IMR-90 (cell line): ENCODE measurements around the gene LRCOL1. TPM values are rescaled to one million over a fixed set of nuclear protein-coding genes. Genes with fewer than 3 reads are reported as not detected.

ENCODE experiments used
- ATAC-seq: fragments of 200-7000 bp; cut with Tn5 transposase; 2 replicates; pipeline ENCODE4 v1.9.1; 2020; ENCODE audit warnings: low read depth, mild to moderate bottlenecking, moderate library complexity
- BruUV-seq: library from RNA; stranded (reverse); fragments of 400-500 nt; replicated peaks from 2 replicates; lab custom pipeline; 2021; lab: Mats Ljungman, UMichigan
- CTCF ChIA-PET: fragments of 300-600 bp; formaldehyde crosslinking; extraction: SDS; loops from one replicate; lab custom pipeline; 2021; ENCODE audit warnings: antibody characterized with exemption; lab: Yijun Ruan, JAX
- POLR2A ChIA-PET: fragments of 300-600 bp; sonication (Branson Sonifier 250); formaldehyde crosslinking; loops from one replicate; lab custom pipeline; 2022; ENCODE audit warnings: antibody characterized with exemption; ENCODE audit not compliant: unreplicated experiment; lab: Charles Lee
- DNase-seq: peaks from one replicate; pipeline ENCODE4 v3.0.0; 2013
- H2AFZ ChIP-seq: replicated peaks from 2 replicates; pipeline ENCODE3; 2013; ENCODE audit warnings: low read length, mild to moderate bottlenecking; ENCODE audit not compliant: poor library complexity
- H2AK5ac ChIP-seq: 2 replicates; pipeline ENCODE4 v1.6.1; 2013; ENCODE audit warnings: low read depth, low read length, inconsistent platforms
- H2AK9ac ChIP-seq: replicated peaks from 2 replicates; pipeline ENCODE3; 2013; ENCODE audit warnings: mild to moderate bottlenecking, low read depth, low read length, moderate library complexity; ENCODE audit not compliant: poor library complexity
- H2BK120ac ChIP-seq: 2 replicates; pipeline ENCODE4 v1.6.1; 2013; ENCODE audit warnings: low read depth, low read length, inconsistent platforms
- H2BK15ac ChIP-seq: 3 replicates; pipeline ENCODE4 v1.6.1; 2013; ENCODE audit warnings: low read depth, low read length, inconsistent platforms
- H2BK20ac ChIP-seq: 2 replicates; pipeline ENCODE4 v1.6.1; 2013; ENCODE audit warnings: low read depth, mild to moderate bottlenecking, inconsistent platforms, low read length, moderate library complexity
- H2BK5ac ChIP-seq: 2 replicates; pipeline ENCODE4 v1.6.1; 2013; ENCODE audit warnings: mild to moderate bottlenecking, low read depth, low read length, inconsistent platforms; ENCODE audit not compliant: poor library complexity, severe bottlenecking
- H3K14ac ChIP-seq: replicated peaks from 2 replicates; pipeline ENCODE4 v1.6.1; 2013; ENCODE audit warnings: low read depth, low read length, inconsistent platforms
- H3K18ac ChIP-seq: 2 replicates; pipeline ENCODE4 v1.6.1; 2013; ENCODE audit warnings: low read depth, low read length, control low read depth
- H3K23ac ChIP-seq: 2 replicates; pipeline ENCODE4 v1.6.1; 2013; ENCODE audit warnings: low read depth, low read length, inconsistent platforms
- H3K27ac ChIP-seq: 2 replicates; pipeline ENCODE4 v1.5.1; 2013; ENCODE audit warnings: mild to moderate bottlenecking, control low read depth, low read length; ENCODE audit not compliant: insufficient read depth
- H3K27me3 ChIP-seq: 2 replicates; pipeline ENCODE4 v1.6.1; 2013; ENCODE audit warnings: low read length; ENCODE audit not compliant: control insufficient read depth, insufficient read depth
- H3K36me3 ChIP-seq: 2 replicates; pipeline ENCODE4 v1.6.1; 2013; ENCODE audit warnings: low read length, mixed read lengths; ENCODE audit not compliant: control insufficient read depth, insufficient read depth
- H3K4ac ChIP-seq: 2 replicates; pipeline ENCODE4 v1.6.1; 2013; ENCODE audit warnings: low read depth, low read length, inconsistent platforms
- H3K4me1 ChIP-seq: 2 replicates; pipeline ENCODE4 v1.6.1; 2013; ENCODE audit warnings: low read length, mixed read lengths; ENCODE audit not compliant: control insufficient read depth, insufficient read depth
- H3K4me2 ChIP-seq: 2 replicates; pipeline ENCODE4 v1.6.1; 2013; ENCODE audit warnings: low read depth, mild to moderate bottlenecking, control low read depth, low read length, moderate library complexity
- H3K4me3 ChIP-seq: 2 replicates; pipeline ENCODE4 v1.5.1; 2013; ENCODE audit warnings: low read depth, mild to moderate bottlenecking, control low read depth, low read length, moderate library complexity; ENCODE audit not compliant: insufficient read depth
- H3K56ac ChIP-seq: 2 replicates; pipeline ENCODE4 v1.6.1; 2013; ENCODE audit warnings: low read length, inconsistent platforms; ENCODE audit not compliant: insufficient read depth; ENCODE audit errors: extremely low read depth
- H3K79me1 ChIP-seq, 2 experiments: 2 replicates each; pipeline ENCODE4 v1.6.1; 2013; ENCODE audit warnings: low read length in 2 of 2, inconsistent platforms in 1 of 2, low read depth in 1 of 2
- H3K9ac ChIP-seq: 2 replicates; pipeline ENCODE4 v1.6.1; 2013; ENCODE audit warnings: low read depth, low read length, control low read depth
- H3K9me1 ChIP-seq: 2 replicates; pipeline ENCODE4 v1.6.1; 2013; ENCODE audit warnings: low read length, inconsistent platforms; ENCODE audit not compliant: insufficient read depth
- H3K9me3 ChIP-seq: 2 replicates; pipeline ENCODE4 v1.6.1; 2013; ENCODE audit warnings: low read length; ENCODE audit not compliant: control insufficient read depth, insufficient read depth
- H4K20me1 ChIP-seq: 2 replicates; pipeline ENCODE4 v1.6.1; 2013; ENCODE audit warnings: low read length, inconsistent platforms; ENCODE audit not compliant: insufficient read depth
- H4K5ac ChIP-seq: 2 replicates; pipeline ENCODE4 v1.6.1; 2013; ENCODE audit warnings: mild to moderate bottlenecking, low read depth, low read length, control low read depth
- H4K8ac ChIP-seq, 2 experiments: 2 replicates each; pipeline ENCODE4 v1.6.1; 2013; ENCODE audit warnings: low read depth in 2 of 2, low read length in 2 of 2, control low read depth in 1 of 2, inconsistent platforms in 1 of 2
- H4K91ac ChIP-seq: 2 replicates; pipeline ENCODE4 v1.6.1; 2013; ENCODE audit warnings: low read depth, low read length, inconsistent platforms; ENCODE audit not compliant: insufficient read depth
- BHLHE40 ChIP-seq: fragments of 150-350 bp; IDR thresholded peaks from 2 replicates; pipeline ENCODE4 v1.6.1; 2016; ENCODE audit warnings: mild to moderate bottlenecking, low read depth, low read length
- ELK1 ChIP-seq: fragments of 150-350 bp; IDR thresholded peaks from 2 replicates; pipeline ENCODE4 v1.6.1; 2016; ENCODE audit warnings: low read depth, mild to moderate bottlenecking, low read length, moderate library complexity, borderline replicate concordance
- FOS ChIP-seq: fragments of 150-350 bp; IDR thresholded peaks from 2 replicates; pipeline ENCODE4 v1.6.1; 2016; ENCODE audit warnings: low read depth, low read length
- MAZ ChIP-seq: IDR thresholded peaks from 2 replicates; pipeline ENCODE4 v1.6.1; 2012; ENCODE audit warnings: low read depth, mild to moderate bottlenecking, low read length, improper control_type of control experiment, moderate library complexity, borderline replicate concordance
- MXI1 ChIP-seq: IDR thresholded peaks from 2 replicates; pipeline ENCODE4 v1.6.1; 2012; ENCODE audit warnings: low read depth, mild to moderate bottlenecking, low read length, moderate library complexity, borderline replicate concordance
- RAD21 ChIP-seq: IDR thresholded peaks from 2 replicates; pipeline ENCODE4 v1.6.1; 2012; ENCODE audit warnings: low read length, improper control_type of control experiment
- RCOR1 ChIP-seq: IDR thresholded peaks from 2 replicates; pipeline ENCODE4 v1.6.1; 2012; ENCODE audit warnings: mild to moderate bottlenecking, low read length, improper control_type of control experiment; ENCODE audit not compliant: insufficient replicate concordance
- RFX5 ChIP-seq: IDR thresholded peaks from 2 replicates; pipeline ENCODE4 v1.8.0; 2012; ENCODE audit warnings: low read depth, mild to moderate bottlenecking, low read length, moderate library complexity
- SMC3 ChIP-seq: fragments of 150-350 bp; IDR thresholded peaks from 2 replicates; pipeline ENCODE4 v1.6.1; 2016; ENCODE audit warnings: low read depth, mild to moderate bottlenecking, antibody characterized with exemption, low read length, moderate library complexity
- WGBS, 2 experiments: methylation state at CpG; one replicate each; pipeline versions ENCODE4 v1.1.5 to v1.1.7; 2013; ENCODE audit warnings: missing lambda C conversion rate in 2 of 2; ENCODE audit not compliant: insufficient read length in 1 of 2; ENCODE audit errors: extremely low coverage in 2 of 2; 5-methylcytosine and 5-hydroxymethylcytosine counted together
- dilution Hi-C: fragments of 300-500 bp; cut with HindIII; formaldehyde crosslinking; loops from one replicate; pipeline ENCODE4 v1.14.3; 2018; ENCODE audit warnings: low sequenced_read_pairs; ENCODE audit not compliant: unreplicated experiment
- in situ Hi-C: fragments of 300-500 bp; cut with MboI; formaldehyde crosslinking; loops from 3 replicates; pipeline ENCODE4 v1.14.3; 2019; ENCODE audit warnings: low sequenced_read_pairs, inconsistent platforms, mixed read lengths
- intact Hi-C: fragments of 100-400 bp; cut with micrococcal nuclease; formaldehyde crosslinking; loops from 2 replicates; pipeline ENCODE4 v1.10.0; 2022
- polyA plus RNA-seq, 3 experiments: library from polyadenylated mRNA; depleted of rRNA; stranded (reverse); fragments of >200 nt; gene quantifications; 2 replicates each; pipeline ENCODE4 v1.2.3, GENCODE V29; 2012; ENCODE audit warnings: low replicate concordance in 1 of 3
- total RNA-seq: library from RNA; depleted of rRNA; stranded (reverse); fragments of >200 nt; gene quantifications from 2 replicates; pipeline ENCODE4 v1.2.3, GENCODE V29; 2012
- TF ChIP-seq, protein P1 (sequence below): fragments of 150-350 bp; IDR thresholded peaks from 2 replicates; pipeline ENCODE4 v1.6.1; 2017; ENCODE audit warnings: mild to moderate bottlenecking, antibody characterized with exemption, low read length, low read depth
- TF ChIP-seq, protein P2 (sequence below): conservative IDR thresholded peaks from 2 replicates; pipeline ENCODE4 v1.5.1; 2012; ENCODE audit warnings: mild to moderate bottlenecking, low read depth, low read length, improper control_type of control experiment

Gene LRCOL1
- total and polyA plus RNA-seq, 2 of the 4 experiments (the other 2 are of a cell fraction), result 1.0 TPM; not detected in 1

GRCh38 chr12:132615579-132616038, 5.2 kb upstream of the LRCOL1 start:
- Histone ChIP-seq H4K91ac (no peak overlapping the region), H4K20me1 (no peaks in the 10 kb centered on the region), H2BK5ac (no peak overlapping the region), H3K18ac (no peak overlapping the region), H2BK20ac (no peak overlapping the region), H3K23ac (no peak overlapping the region), H3K4ac (no peak overlapping the region), H3K27ac (no peak overlapping the region), H2BK120ac (no peak overlapping the region), H2AK5ac (no peak overlapping the region), H3K27me3 (peaks cover 47% of the 10 kb centered on the region), H2AK9ac (no peak overlapping the region), H4K5ac (no peak overlapping the region), H3K4me3 (no peak overlapping the region), H2BK15ac (no peak overlapping the region), H3K4me1 (no peaks in the 10 kb centered on the region), H3K14ac (no peak overlapping the region), H4K8ac (no peak overlapping the region), H3K9ac (no peak overlapping the region), H3K79me1 (no peaks in the 10 kb centered on the region), H3K9me3 (peaks cover 26% of the 10 kb centered on the region), H2AFZ (no peak overlapping the region), H3K36me3 (no peaks in the 10 kb centered on the region), H3K9me1 (no peaks in the 10 kb centered on the region), H3K56ac (no peak overlapping the region), H3K4me2 (no peak overlapping the region)
- no peak for DNase-seq
- dilution Hi-C loops, result no loop called here
- POLR2A ChIA-PET, result no interaction called here
- TF ChIP-seq, protein P1, sequence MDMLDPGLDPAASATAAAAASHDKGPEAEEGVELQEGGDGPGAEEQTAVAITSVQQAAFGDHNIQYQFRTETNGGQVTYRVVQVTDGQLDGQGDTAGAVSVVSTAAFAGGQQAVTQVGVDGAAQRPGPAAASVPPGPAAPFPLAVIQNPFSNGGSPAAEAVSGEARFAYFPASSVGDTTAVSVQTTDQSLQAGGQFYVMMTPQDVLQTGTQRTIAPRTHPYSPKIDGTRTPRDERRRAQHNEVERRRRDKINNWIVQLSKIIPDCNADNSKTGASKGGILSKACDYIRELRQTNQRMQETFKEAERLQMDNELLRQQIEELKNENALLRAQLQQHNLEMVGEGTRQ, result no peak
- no peak for TF ChIP-seq RCOR1
- no peak for TF ChIP-seq MXI1
- no peak for TF ChIP-seq BHLHE40
- no peak for TF ChIP-seq ELK1
- no peak for TF ChIP-seq SMC3
- TF ChIP-seq RFX5, result no peak
- TF ChIP-seq FOS, result no peak
- TF ChIP-seq MAZ, result no peak
- TF ChIP-seq, protein P2, sequence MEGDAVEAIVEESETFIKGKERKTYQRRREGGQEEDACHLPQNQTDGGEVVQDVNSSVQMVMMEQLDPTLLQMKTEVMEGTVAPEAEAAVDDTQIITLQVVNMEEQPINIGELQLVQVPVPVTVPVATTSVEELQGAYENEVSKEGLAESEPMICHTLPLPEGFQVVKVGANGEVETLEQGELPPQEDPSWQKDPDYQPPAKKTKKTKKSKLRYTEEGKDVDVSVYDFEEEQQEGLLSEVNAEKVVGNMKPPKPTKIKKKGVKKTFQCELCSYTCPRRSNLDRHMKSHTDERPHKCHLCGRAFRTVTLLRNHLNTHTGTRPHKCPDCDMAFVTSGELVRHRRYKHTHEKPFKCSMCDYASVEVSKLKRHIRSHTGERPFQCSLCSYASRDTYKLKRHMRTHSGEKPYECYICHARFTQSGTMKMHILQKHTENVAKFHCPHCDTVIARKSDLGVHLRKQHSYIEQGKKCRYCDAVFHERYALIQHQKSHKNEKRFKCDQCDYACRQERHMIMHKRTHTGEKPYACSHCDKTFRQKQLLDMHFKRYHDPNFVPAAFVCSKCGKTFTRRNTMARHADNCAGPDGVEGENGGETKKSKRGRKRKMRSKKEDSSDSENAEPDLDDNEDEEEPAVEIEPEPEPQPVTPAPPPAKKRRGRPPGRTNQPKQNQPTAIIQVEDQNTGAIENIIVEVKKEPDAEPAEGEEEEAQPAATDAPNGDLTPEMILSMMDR, result no peak
- TF ChIP-seq RAD21, result no peak
- WGBS, 2 experiments, result 87% methylated on average over 3 of the region's 16 CpGs; no CpG with 5 or more reads in 1 of the 2 experiments
- no TSS peak for BruUV-seq
- CTCF ChIA-PET, result interaction anchor here (0.6 to 1.1 kb wide), 5 partner anchors 11 to 675 kb away, joined by 3 to 7 read pairs (median 3); no protein-coding TSS in a partner anchor
- no peak for ATAC-seq
- intact Hi-C loops, result loop anchor here (1.0 to 5.0 kb wide), 3 partner anchors 15 to 463 kb away; no protein-coding TSS in a partner anchor
- in situ Hi-C loops, result loop anchor here (5.0 kb wide), 1 partner anchor 198 kb away; no protein-coding TSS in a partner anchor
